HG02763 (cell line): Measurements from ENCODE around the gene CD48.
A peak's percentile ranks its signal among the peaks of the same experiment; 100 is the strongest.

Experiments
- ATAC-seq: cut with Tn5 transposase; IDR thresholded peaks from one replicate; pipeline ENCODE4 v1.9.1; 2021; ENCODE audit warnings: mild to moderate bottlenecking, moderate library complexity; ENCODE audit not compliant: unreplicated experiment

The CD48 gene

GRCh38 chr1:160711602-160712311 is at the start of gene CD48:
TSS of gene CD48 (minus strand) at chr1:160711822. CDS start at chr1:160711763, 59 bp downstream.
- peak; percentile 42 for ATAC-seq

- ATAC-seq = no peak
Measured at GRCh38 chr1:160761046-160761445, 49.4 kb upstream of the CD48 start.

- no peak for ATAC-seq
Measured at GRCh38 chr1:160759740-160760139, 48.1 kb upstream of the CD48 start.

GRCh38 chr1:160758521-160758920 is 46.9 kb upstream of the CD48 start:
- no peak for ATAC-seq

GRCh38 chr1:160756849-160757201 is 45.2 kb upstream of the CD48 start:
- ATAC-seq = no peak

- ATAC-seq = no peak
Measured at GRCh38 chr1:160755911-160756848, 44.6 kb upstream of the CD48 start.

- no peak for ATAC-seq
Measured at GRCh38 chr1:160755461-160755860, 43.8 kb upstream of the CD48 start.

GRCh38 chr1:160753594-160753993 is 42.0 kb upstream of the CD48 start:
- no peak for ATAC-seq

GRCh38 chr1:160752924-160753323 is 41.3 kb upstream of the CD48 start:
- ATAC-seq = no peak

- no peak for ATAC-seq
Measured at GRCh38 chr1:160752406-160752805, 40.8 kb upstream of the CD48 start.

GRCh38 chr1:160750608-160751007 is 39.0 kb upstream of the CD48 start:
- no peak for ATAC-seq

- no peak for ATAC-seq
Measured at GRCh38 chr1:160748878-160749269, 37.3 kb upstream of the CD48 start.

GRCh38 chr1:160748181-160748877 is 36.7 kb upstream of the CD48 start:
- no peak for ATAC-seq

- ATAC-seq = no peak
Measured at GRCh38 chr1:160747717-160748116, 36.1 kb upstream of the CD48 start.

- ATAC-seq = no peak
Measured at GRCh38 chr1:160746836-160747500, 35.3 kb upstream of the CD48 start.

GRCh38 chr1:160745551-160745950 is 33.9 kb upstream of the CD48 start:
- ATAC-seq = no peak

GRCh38 chr1:160744852-160745520 is 33.4 kb upstream of the CD48 start:
- ATAC-seq = no peak

- ATAC-seq = no peak
Measured at GRCh38 chr1:160744199-160744851, 32.7 kb upstream of the CD48 start.

GRCh38 chr1:160743266-160743665 is 31.6 kb upstream of the CD48 start:
- ATAC-seq = no peak
